Hematopoietic multipotent progenitor cell treated with erythropoietin and hydrocortisone succinate and interleukin-3 and kit ligand, for 8 days (in vitro differentiated cells): ENCODE data around the gene UTP14C.
A peak's percentile ranks its signal among the peaks of the same experiment; 100 is the strongest.
"Not testable (repeated sequence)": the region's sequence is repeated elsewhere in the genome, so short reads cannot be mapped to it uniquely, and the experiment has no call there.

Source experiments
- DNase-seq: peaks from one replicate; pipeline ENCODE4 v3.0.0-alpha.2; 2015

Gene UTP14C

DNA sequence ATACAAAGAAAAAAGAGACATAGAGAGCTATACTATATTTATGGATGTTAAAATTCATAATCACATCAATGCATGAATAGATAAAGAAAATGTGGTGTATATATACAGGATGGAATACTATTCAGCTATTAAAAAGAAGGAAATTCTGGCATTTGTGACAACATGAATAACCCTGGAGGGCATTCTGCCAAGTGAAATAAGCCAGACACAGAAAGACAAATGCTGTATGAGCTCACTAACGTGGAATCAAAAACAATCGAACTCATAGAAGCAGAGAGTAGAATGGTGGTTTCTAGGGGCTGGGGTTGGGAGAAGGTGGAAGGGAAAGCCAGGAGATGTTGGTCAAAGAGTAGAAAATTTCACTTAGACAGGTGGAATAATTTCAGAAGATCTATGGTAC is 24.0 kb downstream of the UTP14C start:
- DNase-seq, result no peak

- DNase-seq, result no peak
Observed at GRCh38 chr13:52051400-52051799, 26.9 kb downstream of the UTP14C start.

GRCh38 chr13:52053460-52053859 is 29.0 kb downstream of the UTP14C start:
- DNase-seq, result no peak

DNA sequence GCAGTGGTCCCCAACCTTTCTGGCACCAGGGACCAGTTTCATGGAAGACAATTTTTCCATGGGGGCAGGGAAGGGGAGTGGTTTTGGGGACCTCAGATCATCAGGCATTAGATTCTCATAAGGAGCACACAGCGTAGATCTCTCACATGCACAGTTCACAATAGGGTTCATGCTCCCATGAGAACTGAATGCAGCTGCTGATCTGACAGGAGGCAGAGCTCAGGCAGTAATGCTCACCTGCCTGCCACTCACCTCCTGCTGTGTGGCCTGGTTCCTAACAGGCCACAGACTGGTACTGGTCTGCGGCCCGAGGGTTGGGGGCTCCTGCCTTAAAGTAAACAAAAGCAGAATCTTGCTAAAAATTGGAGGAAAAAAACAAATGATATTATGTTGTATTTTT is 36.6 kb downstream of the UTP14C start:
- DNase-seq, result not testable (repeated sequence)

DNA sequence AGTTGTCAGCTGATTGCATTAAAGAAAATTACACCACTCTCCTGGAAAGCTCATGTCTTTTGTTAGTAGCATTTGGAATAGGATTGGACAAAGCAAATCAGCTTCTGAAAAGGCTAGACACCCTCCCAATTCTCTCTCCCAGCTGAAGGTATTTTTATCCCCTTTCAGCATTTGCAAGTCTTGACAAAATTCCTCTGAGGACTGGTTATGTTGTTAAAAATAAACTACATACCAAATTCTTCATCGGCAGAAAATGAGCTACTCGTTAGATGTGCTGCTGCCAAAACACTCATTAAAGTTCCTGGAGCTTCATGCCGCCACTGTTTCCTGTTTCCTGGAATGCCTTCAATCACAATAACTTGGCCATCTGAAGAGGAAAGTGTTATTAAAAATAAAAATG is 37.1 kb downstream of the UTP14C start:
- DNase-seq, result no peak

DNA sequence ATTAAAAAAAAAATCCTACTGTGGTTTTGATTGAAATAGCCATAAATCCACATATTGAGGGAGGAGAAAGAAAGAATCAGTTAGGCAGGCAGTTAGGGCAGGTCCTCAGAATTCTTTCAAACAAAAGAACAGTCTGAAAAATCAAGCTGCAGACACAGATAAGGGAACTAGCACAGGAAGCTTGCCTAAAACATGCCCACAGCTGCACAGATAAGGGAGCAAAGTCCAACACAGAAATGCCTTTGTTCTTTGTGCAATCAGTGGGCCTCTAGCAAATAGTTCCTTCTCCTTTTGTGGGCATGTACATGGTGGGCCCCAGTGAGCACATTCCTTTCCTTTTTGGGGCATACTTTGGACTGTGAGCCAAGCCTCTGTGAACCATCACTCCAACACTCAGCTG is 42.7 kb downstream of the UTP14C start:
- peak; percentile 54 for DNase-seq

- DNase-seq, result peak; percentile 62
Observed at GRCh38 chr13:52070929-52071523, 46.5 kb downstream of the UTP14C start.
